ENCODE results near the gene CTRB1.

GRCh38 chr16:75244844-75245758, 26.3 kb downstream of the CTRB1 start:
- TF ChIP-seq CTCF (IDR thresholded peaks at IDR 0.05): no peak
- no peak for TF ChIP-seq POLR2A (IDR thresholded peaks at IDR 0.05)
- peak in 1 of 3 donors; percentile 38 for TF ChIP-seq POLR2AphosphoS5 (IDR thresholded peaks at IDR 0.05)
